Effector memory CD4-positive, alpha-beta T cell (primary cell): Measurements from ENCODE around the gene CYTL1.

Source experiments
- DNase-seq, 3 donors: peaks; one replicate each; pipeline ENCODE4 v3.0.0-alpha.2; 2020
- H3K27ac ChIP-seq: 2 replicates; pipeline ENCODE4 v1.7.0; 2013; ENCODE audit warnings: mild to moderate bottlenecking, low read length, moderate library complexity; ENCODE audit not compliant: insufficient read depth, poor library complexity, severe bottlenecking
- H3K27me3 ChIP-seq: replicated peaks from 2 replicates; pipeline ENCODE4 v1.7.0; 2013; ENCODE audit warnings: mild to moderate bottlenecking, low read length; ENCODE audit not compliant: insufficient read depth, control insufficient read depth, poor library complexity, severe bottlenecking
- H3K36me3 ChIP-seq: 2 replicates; pipeline ENCODE4 v1.7.0; 2013; ENCODE audit warnings: mild to moderate bottlenecking, low read length, moderate library complexity; ENCODE audit not compliant: control insufficient read depth, insufficient read depth
- H3K4me1 ChIP-seq: 2 replicates; pipeline ENCODE4 v1.7.0; 2013; ENCODE audit warnings: low read length, mild to moderate bottlenecking; ENCODE audit not compliant: control insufficient read depth, insufficient read depth, poor library complexity, severe bottlenecking
- H3K4me3 ChIP-seq: 2 replicates; pipeline ENCODE4 v1.7.0; 2013; ENCODE audit warnings: low read length, low read depth, mild to moderate bottlenecking; ENCODE audit not compliant: insufficient read depth, poor library complexity, severe bottlenecking
- H3K9me3 ChIP-seq: 2 replicates; pipeline ENCODE4 v1.7.0; 2013; ENCODE audit warnings: mild to moderate bottlenecking, low read length, moderate library complexity; ENCODE audit not compliant: control insufficient read depth

The CYTL1 gene

GRCh38 chr4:5050520-5051277, 31.4 kb upstream of the CYTL1 start:
- Histone ChIP-seq H3K4me3 (peak overlapping the region; percentile 13), H3K36me3 (no peaks in the 10 kb centered on the region), H3K4me1 (peaks cover 6% of the 10 kb centered on the region), H3K27ac (no peak overlapping the region), H3K27me3 (no peaks in the 10 kb centered on the region), H3K9me3 (no peaks in the 10 kb centered on the region)
- DNase-seq: no peak

- Histone ChIP-seq H3K4me3 (no peak overlapping the region), H3K36me3 (no peaks in the 10 kb centered on the region), H3K4me1 (peaks cover 6% of the 10 kb centered on the region), H3K27me3 (no peaks in the 10 kb centered on the region), H3K9me3 (no peaks in the 10 kb centered on the region), H3K27ac (no peak overlapping the region)
- DNase-seq: no peak
These were observed 29.5 kb upstream of the CYTL1 start for GRCh38 chr4:5048721-5049120.

- no peak for DNase-seq
- Histone ChIP-seq H3K36me3 (no peaks in the 10 kb centered on the region), H3K9me3 (no peaks in the 10 kb centered on the region), H3K4me3 (no peak overlapping the region), H3K27me3 (no peaks in the 10 kb centered on the region), H3K27ac (no peak overlapping the region), H3K4me1 (no peaks in the 10 kb centered on the region)
These were observed 25.8 kb upstream of the CYTL1 start for GRCh38 chr4:5045097-5045496.

- Histone ChIP-seq H3K27me3 (no peaks in the 10 kb centered on the region), H3K4me1 (no peaks in the 10 kb centered on the region), H3K36me3 (no peaks in the 10 kb centered on the region), H3K9me3 (no peaks in the 10 kb centered on the region), H3K4me3 (no peak overlapping the region), H3K27ac (no peak overlapping the region)
- DNase-seq: no peak
These were observed 25.1 kb upstream of the CYTL1 start for GRCh38 chr4:5044341-5044740.

- H3K4me3 ChIP-seq: no peak overlapping the region
- H3K9me3 ChIP-seq: no peaks in the 10 kb centered on the region
- no peaks in the 10 kb centered on the region for H3K4me1 ChIP-seq
- no peaks in the 10 kb centered on the region for H3K27me3 ChIP-seq
- no peak for DNase-seq
- H3K27ac ChIP-seq: no peak overlapping the region
- H3K36me3 ChIP-seq: no peaks in the 10 kb centered on the region
These were observed 24.3 kb upstream of the CYTL1 start for GRCh38 chr4:5043579-5043978.

- Histone ChIP-seq H3K4me3 (no peak overlapping the region), H3K9me3 (no peaks in the 10 kb centered on the region), H3K4me1 (no peaks in the 10 kb centered on the region), H3K27ac (no peak overlapping the region), H3K36me3 (no peaks in the 10 kb centered on the region), H3K27me3 (no peaks in the 10 kb centered on the region)
- DNase-seq: no peak
These were observed 22.4 kb upstream of the CYTL1 start for GRCh38 chr4:5041699-5042098.

- H3K4me1 ChIP-seq: no peaks in the 10 kb centered on the region
- H3K4me3 ChIP-seq: no peak overlapping the region
- no peaks in the 10 kb centered on the region for H3K36me3 ChIP-seq
- no peak overlapping the region for H3K27ac ChIP-seq
- H3K27me3 ChIP-seq: no peaks in the 10 kb centered on the region
- no peaks in the 10 kb centered on the region for H3K9me3 ChIP-seq
- DNase-seq: no peak
These were observed 21.8 kb upstream of the CYTL1 start for GRCh38 chr4:5040856-5041620.

- no peaks in the 10 kb centered on the region for H3K27me3 ChIP-seq
- no peaks in the 10 kb centered on the region for H3K9me3 ChIP-seq
- no peaks in the 10 kb centered on the region for H3K4me1 ChIP-seq
- no peaks in the 10 kb centered on the region for H3K36me3 ChIP-seq
- H3K4me3 ChIP-seq: no peak overlapping the region
- no peak overlapping the region for H3K27ac ChIP-seq
- no peak for DNase-seq
These were observed 20.5 kb upstream of the CYTL1 start for GRCh38 chr4:5039800-5040199.

- Histone ChIP-seq H3K4me1 (no peaks in the 10 kb centered on the region), H3K27ac (no peak overlapping the region), H3K4me3 (no peak overlapping the region), H3K9me3 (no peaks in the 10 kb centered on the region), H3K36me3 (no peaks in the 10 kb centered on the region), H3K27me3 (no peaks in the 10 kb centered on the region)
- DNase-seq: no peak
These were observed 18.6 kb upstream of the CYTL1 start for GRCh38 chr4:5037553-5038551.
